Prostate gland (tissue), 2 donors: ENCODE data around the gene SAXO1. TPM values are rescaled to one million over a fixed set of nuclear protein-coding genes. Genes with fewer than 3 reads are reported as not detected.
A peak's percentile ranks its signal among the peaks of the same experiment; 100 is the strongest.

Experiments used
- DNase-seq: peaks from one replicate; pipeline ENCODE4 v3.0.0-alpha.2; 2019; ENCODE audit warnings: low spot score
- H3K27ac ChIP-seq, 2 donors: fragments of 200-600 bp; sonication (generic); 2 replicates each; pipeline ENCODE4 v1.5.1; 2017 to 2019
- H3K27me3 ChIP-seq: fragments of 200-600 bp; sonication (generic); replicated peaks from 2 replicates; pipeline ENCODE4 v1.5.1; 2019; ENCODE audit not compliant: insufficient read depth
- H3K36me3 ChIP-seq, 2 donors: fragments of 200-600 bp; sonication (generic); 1 replicate in 1 of 2; 2 replicates in 1 of 2; pipeline versions ENCODE4 v1.5.1 to v1.8.1; 2017 to 2019
- H3K4me1 ChIP-seq: fragments of 200-600 bp; sonication (generic); replicated peaks from 2 replicates; pipeline ENCODE4 v1.5.1; 2019
- H3K4me3 ChIP-seq, 2 donors: fragments of 200-600 bp; sonication (generic); 2 replicates each; pipeline ENCODE4 v1.5.1; 2017 to 2019
- H3K9me3 ChIP-seq: fragments of 200-600 bp; sonication (generic); 2 replicates; pipeline ENCODE4 v1.5.1; 2017
- POLR2A ChIP-seq: fragments of 450-650 bp; IDR thresholded peaks from one replicate; pipeline ENCODE4 v1.6.1; 2016; ENCODE audit warnings: antibody characterized with exemption, mild to moderate bottlenecking
- POLR2AphosphoS5 ChIP-seq: sonication (generic); formaldehyde crosslinking; IDR thresholded peaks from one replicate; pipeline ENCODE4 v1.6.1; 2017; ENCODE audit warnings: antibody characterized with exemption
- WGBS: methylation state at CpG from one replicate; pipeline ENCODE4 v1.1.5; 2018; 5-methylcytosine and 5-hydroxymethylcytosine counted together
- intact Hi-C: fragments of 100-400 bp; cut with DNase I; formaldehyde crosslinking; loops from one replicate; pipeline ENCODE4 v1.14.2; 2022
- total RNA-seq, 2 donors: library from RNA; depleted of rRNA; stranded (reverse); fragments of >200 nt; gene quantifications; one replicate each; pipeline ENCODE4 v1.1.0, GENCODE V29; 2016
- TF ChIP-seq, protein P1 (sequence below), 4 experiments: fragments of 200-600 bp in 2 of 4; fragments of 450-650 bp in 2 of 4; sonication (generic) in 2 of 4; IDR thresholded peaks; 1 replicate in 3 of 4; 2 replicates in 1 of 4; pipeline ENCODE4 v1.5.1; 2016 to 2019; ENCODE audit warnings: antibody characterized with exemption in 4 of 4, mild to moderate bottlenecking in 2 of 4, moderate library complexity in 2 of 4

Gene SAXO1
- total RNA-seq, 2 donors from 2014 or later = 0.36 to 6.1 TPM

DNA sequence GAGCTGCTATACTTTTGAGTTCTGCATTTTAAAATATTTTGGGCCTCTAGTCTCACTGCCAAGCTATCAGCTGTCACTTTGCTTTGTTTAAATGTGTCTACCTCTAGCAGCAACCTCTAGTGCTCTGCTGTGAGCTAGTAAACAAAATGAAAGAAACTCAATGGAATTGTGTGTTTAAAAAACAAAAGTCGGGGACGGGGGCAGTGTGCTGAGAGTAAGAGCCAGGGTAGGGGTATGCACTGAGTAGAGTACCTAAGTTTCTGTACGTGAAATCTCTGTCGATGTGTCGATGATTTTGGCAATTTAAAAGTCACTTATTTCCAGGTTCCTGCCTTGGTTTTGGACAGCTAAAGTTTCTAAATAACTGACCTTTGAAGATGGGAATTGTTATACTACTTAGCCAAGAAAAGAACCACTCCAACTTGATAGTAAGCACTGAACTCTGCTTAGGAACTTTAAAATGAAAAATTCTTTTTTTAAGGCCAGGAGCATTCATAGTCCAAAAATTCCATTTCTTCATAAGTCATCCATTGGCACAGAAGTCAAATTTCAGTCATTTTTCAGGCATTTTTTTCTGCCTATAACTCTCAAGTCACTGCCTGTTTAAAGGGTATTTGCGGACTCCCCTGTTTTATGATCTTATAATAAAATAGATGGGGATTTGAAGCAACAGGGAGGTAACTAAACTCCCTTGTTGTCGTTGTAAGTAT, 111.5 kb downstream of the SAXO1 start:
- TF ChIP-seq, protein P1, sequence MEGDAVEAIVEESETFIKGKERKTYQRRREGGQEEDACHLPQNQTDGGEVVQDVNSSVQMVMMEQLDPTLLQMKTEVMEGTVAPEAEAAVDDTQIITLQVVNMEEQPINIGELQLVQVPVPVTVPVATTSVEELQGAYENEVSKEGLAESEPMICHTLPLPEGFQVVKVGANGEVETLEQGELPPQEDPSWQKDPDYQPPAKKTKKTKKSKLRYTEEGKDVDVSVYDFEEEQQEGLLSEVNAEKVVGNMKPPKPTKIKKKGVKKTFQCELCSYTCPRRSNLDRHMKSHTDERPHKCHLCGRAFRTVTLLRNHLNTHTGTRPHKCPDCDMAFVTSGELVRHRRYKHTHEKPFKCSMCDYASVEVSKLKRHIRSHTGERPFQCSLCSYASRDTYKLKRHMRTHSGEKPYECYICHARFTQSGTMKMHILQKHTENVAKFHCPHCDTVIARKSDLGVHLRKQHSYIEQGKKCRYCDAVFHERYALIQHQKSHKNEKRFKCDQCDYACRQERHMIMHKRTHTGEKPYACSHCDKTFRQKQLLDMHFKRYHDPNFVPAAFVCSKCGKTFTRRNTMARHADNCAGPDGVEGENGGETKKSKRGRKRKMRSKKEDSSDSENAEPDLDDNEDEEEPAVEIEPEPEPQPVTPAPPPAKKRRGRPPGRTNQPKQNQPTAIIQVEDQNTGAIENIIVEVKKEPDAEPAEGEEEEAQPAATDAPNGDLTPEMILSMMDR (IDR thresholded peaks at IDR 0.05) = no peak
- TF ChIP-seq POLR2AphosphoS5 (no peak), POLR2A (no peak)
- intact Hi-C loops = no loop called here
- H3K27ac ChIP-seq = no peak overlapping the region

DNA sequence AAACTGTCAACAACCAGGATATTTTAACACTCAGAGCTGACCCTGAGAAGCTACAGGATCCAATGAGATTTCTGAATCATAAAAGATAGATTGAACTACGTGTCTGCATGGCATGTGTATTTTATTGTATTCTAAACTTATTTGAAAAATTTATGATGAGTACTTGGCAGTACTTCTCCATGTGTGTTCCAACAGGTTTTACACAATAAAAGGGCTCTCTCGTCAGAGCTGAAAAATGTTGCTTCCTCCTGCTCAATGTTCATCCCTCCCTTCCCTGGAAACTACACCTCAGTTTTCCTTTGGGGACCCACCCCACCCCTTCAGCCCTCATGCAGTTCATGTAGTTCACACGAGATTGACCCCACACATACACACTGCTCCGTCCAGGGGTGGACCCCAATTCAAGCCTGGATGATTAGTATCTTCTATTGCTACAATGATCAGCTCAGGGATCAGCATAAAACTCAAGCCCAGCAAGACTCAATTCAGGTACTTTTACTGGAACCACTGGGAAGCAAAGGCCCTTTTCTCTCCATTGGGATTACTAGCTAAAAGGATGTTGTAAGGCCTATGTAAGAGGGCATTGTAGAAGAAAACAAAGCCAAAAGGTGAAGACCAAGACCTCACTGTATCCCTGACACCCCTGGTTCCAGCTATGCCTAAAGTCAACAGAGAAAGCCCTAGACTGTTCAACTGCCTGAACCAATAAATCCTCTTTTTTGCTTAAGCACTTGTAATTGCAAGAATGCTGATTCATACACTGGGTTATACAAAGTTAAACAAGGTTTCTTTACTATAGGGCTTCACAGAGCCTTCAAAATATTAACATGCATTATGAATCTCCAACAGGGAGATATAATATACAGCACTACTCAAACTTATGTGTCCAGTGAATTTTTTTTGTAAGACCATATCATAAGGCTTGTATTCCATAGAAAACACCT, 112.6 kb downstream of the SAXO1 start:
- H3K9me3 ChIP-seq = no peaks in the 10 kb centered on the region
- H3K36me3 ChIP-seq = no peaks in the 10 kb centered on the region
- peaks cover 5% of the 10 kb centered on the region for H3K4me1 ChIP-seq
- 33% methylated on average over 4 of the region's 4 CpGs for WGBS
- H3K27me3 ChIP-seq = no peaks in the 10 kb centered on the region
- peak; percentile 31 for TF ChIP-seq POLR2AphosphoS5
- no peak for TF ChIP-seq POLR2A
- intact Hi-C loops = no loop called here
- H3K4me3 ChIP-seq = no peak overlapping the region
- no peak overlapping the region for H3K27ac ChIP-seq
- no peak for DNase-seq

More for the DNA sequence above, 111.5 kb downstream of the SAXO1 start:
- Histone ChIP-seq H3K27me3 (no peaks in the 10 kb centered on the region), H3K36me3 (no peaks in the 10 kb centered on the region), H3K9me3 (no peaks in the 10 kb centered on the region), H3K4me1 (peaks cover 5% of the 10 kb centered on the region), H3K4me3 (no peak overlapping the region)
- WGBS = 60% methylated on average over 7 of the region's 7 CpGs
- DNase-seq = no peak

DNA sequence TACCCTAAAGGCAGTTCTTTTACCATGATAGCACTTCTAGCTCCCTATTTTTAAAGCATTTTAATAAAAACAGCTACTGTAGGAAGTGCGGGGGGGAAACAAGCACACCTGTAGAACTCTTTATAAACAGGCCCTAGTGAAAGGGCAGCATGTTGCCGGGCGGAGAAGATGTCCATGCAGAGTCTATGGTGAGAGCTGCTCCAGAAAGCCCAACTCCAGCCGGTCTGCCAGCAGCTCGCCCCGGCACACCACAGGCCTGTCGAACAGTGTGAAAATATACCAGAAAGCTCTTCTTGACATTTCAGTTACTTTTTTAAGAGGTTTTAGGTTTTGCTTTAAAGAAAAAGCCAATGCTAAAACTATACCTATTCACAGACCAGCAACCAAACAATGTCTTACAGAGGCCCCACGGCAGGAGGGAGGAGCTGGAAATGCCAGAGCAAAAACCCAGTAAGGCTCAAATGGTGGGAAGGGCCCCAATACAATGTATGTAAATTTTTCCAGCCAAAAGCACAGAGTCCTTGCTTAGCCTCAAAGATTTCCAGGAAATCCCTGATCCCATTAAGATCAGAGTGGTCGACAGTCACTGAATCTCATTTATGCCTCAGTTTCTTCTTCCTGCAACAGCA, 121.2 kb downstream of the SAXO1 start:
- TF ChIP-seq, protein P1 (IDR thresholded peaks at IDR 0.05) = no peak
- no peak for TF ChIP-seq POLR2AphosphoS5
- TF ChIP-seq POLR2A = no peak
- Histone ChIP-seq H3K9me3 (no peaks in the 10 kb centered on the region), H3K27me3 (no peaks in the 10 kb centered on the region), H3K36me3 (no peaks in the 10 kb centered on the region), H3K27ac (no peak overlapping the region), H3K4me1 (no peaks in the 10 kb centered on the region), H3K4me3 (no peak overlapping the region)
- no peak for DNase-seq
- WGBS = 95% methylated on average over 9 of the region's 9 CpGs
- intact Hi-C loops = no loop called here

DNA sequence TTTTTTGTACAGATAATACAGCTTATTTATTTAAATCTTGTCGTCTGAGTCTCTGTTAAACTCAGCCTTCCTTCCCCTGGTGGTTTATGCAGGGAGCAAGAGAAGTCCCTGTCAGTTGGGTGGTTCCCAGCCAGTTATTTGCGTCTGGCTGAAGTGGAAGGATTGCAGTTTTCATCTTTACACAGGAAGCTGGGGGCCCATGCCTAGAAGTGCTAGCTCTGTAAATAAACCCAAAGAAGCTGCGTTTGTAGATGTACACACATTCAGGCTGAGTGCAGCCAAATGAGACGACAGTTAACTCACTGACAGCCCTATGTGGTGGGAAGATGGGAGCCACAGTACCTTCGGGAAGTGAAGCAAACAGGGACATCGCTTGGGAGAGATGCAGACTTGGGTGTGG, 122.1 kb downstream of the SAXO1 start:
- no peak for DNase-seq
- TF ChIP-seq POLR2AphosphoS5 = no peak
- TF ChIP-seq, protein P1 (IDR thresholded peaks at IDR 0.05) = no peak
- TF ChIP-seq POLR2A = no peak
- intact Hi-C loops = no loop called here
- Histone ChIP-seq H3K4me1 (no peaks in the 10 kb centered on the region), H3K27me3 (no peaks in the 10 kb centered on the region), H3K9me3 (no peaks in the 10 kb centered on the region), H3K27ac (no peak overlapping the region), H3K36me3 (no peaks in the 10 kb centered on the region), H3K4me3 (no peak overlapping the region)
- 27% methylated on average over 6 of the region's 6 CpGs for WGBS

DNA sequence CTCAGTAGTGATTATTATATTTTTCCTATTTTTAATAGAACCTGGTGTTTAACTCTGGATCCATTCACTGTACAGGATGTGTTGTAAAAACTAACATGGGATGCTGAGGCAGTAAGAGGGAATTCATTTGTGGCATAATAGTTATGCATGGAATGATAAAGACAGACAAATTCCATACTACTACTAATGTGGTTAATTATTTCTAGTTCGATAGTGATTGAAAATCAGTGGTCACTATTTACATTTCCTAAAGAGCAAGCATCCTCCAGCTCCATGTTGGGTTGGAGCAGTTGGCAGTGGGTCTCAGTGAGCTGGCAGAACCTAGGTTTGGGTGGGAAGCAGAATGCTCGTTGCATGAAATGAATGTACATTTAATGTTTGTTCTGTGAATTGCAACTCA, 122.6 kb downstream of the SAXO1 start:
- H3K4me3 ChIP-seq = no peak overlapping the region

More for the DNA sequence above, 122.6 kb downstream of the SAXO1 start:
- 45% methylated on average over 2 of the region's 2 CpGs for WGBS
- H3K4me1 ChIP-seq = no peaks in the 10 kb centered on the region
- no peaks in the 10 kb centered on the region for H3K36me3 ChIP-seq
- no peak for TF ChIP-seq POLR2AphosphoS5
- TF ChIP-seq, protein P1 (IDR thresholded peaks at IDR 0.05) = no peak
- TF ChIP-seq POLR2A = no peak
- no peaks in the 10 kb centered on the region for H3K27me3 ChIP-seq
- intact Hi-C loops = no loop called here
- H3K27ac ChIP-seq = no peak overlapping the region
- no peaks in the 10 kb centered on the region for H3K9me3 ChIP-seq
- no peak for DNase-seq
